RWPE1 (cell line): ENCODE measurements around the gene EWSR1.

Experiments
- CTCF ChIA-PET: fragments of 350-600 bp; sonication (Branson Sonifier 250); formaldehyde crosslinking; extraction: SDS; loops from one replicate; lab custom pipeline; 2021; lab: Yijun Ruan, JAX
- POLR2A ChIA-PET: fragments of 400-600 bp; formaldehyde crosslinking; extraction: SDS; loops from one replicate; lab custom pipeline; 2020; ENCODE audit warnings: antibody characterized with exemption; ENCODE audit not compliant: low non-redundant PET; lab: Yijun Ruan, JAX
- DNase-seq: peaks from one replicate; pipeline ENCODE4 v3.0.0; 2012; ENCODE audit warnings: low spot score
- H3K27ac ChIP-seq: fragments of 450-650 bp; 2 replicates; pipeline ENCODE4 v1.5.1; 2017
- CTCF ChIP-seq: fragments of 450-650 bp; conservative IDR thresholded peaks from 2 replicates; pipeline ENCODE4 v1.5.1; 2017; ENCODE audit warnings: low read depth, mild to moderate bottlenecking

The EWSR1 gene

GRCh38 chr22:29259253-29259899 lies 8.7 kb upstream of the EWSR1 start:
- POLR2A ChIA-PET, result no interaction called here
- no peak for DNase-seq
- H3K27ac ChIP-seq, result 0 out of 2 replicates have a peak overlapping the region, but pooled peaks have one; percentile 57
- CTCF ChIA-PET, result no interaction called here
- TF ChIP-seq CTCF, result no peak

GRCh38 chr22:29260031-29260560 lies 8.0 kb upstream of the EWSR1 start:
- CTCF ChIA-PET, result interaction anchor here (1.0 kb wide), 1 partner anchor 15 kb away, joined by 4 read pairs; no protein-coding TSS in a partner anchor
- no peak for DNase-seq
- POLR2A ChIA-PET, result no interaction called here
- peak overlapping the region; percentile 57 for H3K27ac ChIP-seq
- no peak for TF ChIP-seq CTCF

- ChIA-PET POLR2A (no interaction called here), CTCF (interaction anchor here (0.7 to 1.0 kb wide), 2 partner anchors 15 to 1316 kb away, joined by 3 to 4 read pairs; no protein-coding TSS in a partner anchor)
- H3K27ac ChIP-seq, result peak overlapping the region; percentile 57
- TF ChIP-seq CTCF, result no peak
- DNase-seq, result no peak
These were observed 7.3 kb upstream of the EWSR1 start for GRCh38 chr22:29260601-29261315.

GRCh38 chr22:29263791-29264276 lies 4.2 kb upstream of the EWSR1 start:
- H3K27ac ChIP-seq, result peak overlapping the region; percentile 26
- ChIA-PET POLR2A (no interaction called here), CTCF (no interaction called here)
- TF ChIP-seq CTCF, result no peak
- DNase-seq, result no peak

- no peak for DNase-seq
- POLR2A ChIA-PET, result no interaction called here
- peak overlapping the region; percentile 91 for H3K27ac ChIP-seq
- no peak for TF ChIP-seq CTCF
- CTCF ChIA-PET, result interaction anchor here (0.6 to 1.4 kb wide), 2 partner anchors 20 to 160 kb away, joined by 3 to 8 read pairs; no protein-coding TSS in a partner anchor
These were observed 2.8 kb upstream of the EWSR1 start for GRCh38 chr22:29265305-29265704.

- TF ChIP-seq CTCF, result no peak
- ChIA-PET POLR2A (no interaction called here), CTCF (interaction anchor here (0.6 to 1.4 kb wide), 2 partner anchors 20 to 161 kb away, joined by 3 to 8 read pairs; no protein-coding TSS in a partner anchor)
- H3K27ac ChIP-seq, result peak overlapping the region; percentile 91
- DNase-seq, result no peak
These were observed 2.1 kb upstream of the EWSR1 start for GRCh38 chr22:29265929-29266328.
